Mucosa of descending colon (tissue), 3 donors: ENCODE measurements around the gene GBE1. TPM values are rescaled to one million over a fixed set of nuclear protein-coding genes. Genes with fewer than 3 reads are reported as not detected.
A peak's percentile ranks its signal among the peaks of the same experiment; 100 is the strongest.

Source experiments
- ATAC-seq: fragments of 200-7000 bp; cut with Tn5 transposase; one replicate; pipeline ENCODE4 v1.9.1; 2020; ENCODE audit warnings: mild to moderate bottlenecking, moderate library complexity
- DNase-seq, 3 donors: peaks; one replicate each; pipeline ENCODE4 v3.0.0-alpha.2; 2020
- H3K36me3 ChIP-seq: fragments of 200-600 bp; one replicate; pipeline ENCODE4 v1.8.0; 2021; ENCODE audit warnings: low read depth, mild to moderate bottlenecking
- H3K4me1 ChIP-seq: fragments of 200-600 bp; one replicate; pipeline ENCODE4 v1.8.0; 2021; ENCODE audit warnings: low read depth, mild to moderate bottlenecking
- H3K4me3 ChIP-seq: fragments of 200-600 bp; one replicate; pipeline ENCODE4 v1.8.0; 2021; ENCODE audit warnings: mild to moderate bottlenecking
- H3K9me3 ChIP-seq: fragments of 200-600 bp; one replicate; pipeline ENCODE4 v1.8.0; 2021; ENCODE audit warnings: mild to moderate bottlenecking
- CTCF ChIP-seq: fragments of 200-600 bp; IDR thresholded peaks from one replicate; pipeline ENCODE4 v1.8.0; 2022; ENCODE audit warnings: antibody characterized with exemption, mild to moderate bottlenecking
- intact Hi-C, 2 donors: fragments of 100-400 bp; cut with DNase I in 1 of 2; cut with micrococcal nuclease in 1 of 2; formaldehyde crosslinking; loops; one replicate each; pipeline versions ENCODE4 v1.11.0 to v1.11.1; 2022; cut with DNase I, micrococcal nuclease
- total RNA-seq, 3 donors: library from RNA; stranded (reverse); fragmentation: NEBNext Ultra II Directional in 2 of 3; extraction: Animal tissue kit (Norgen Biotek cat#: 25700) in 2 of 3; gene quantifications; one replicate each; pipeline versions ENCODE4 v1.2.1 to v1.2.4, GENCODE V29; 2021 to 2023
- donor health status: DM: no; HTN: no; CAD: no; lungs with moderate emphysema.
- donor health status: DM: no; HTN: no; CAD: no.
- donor health status: DM: no; HTN: yes; CAD: no.

The GBE1 gene
- total RNA-seq, 3 donors from 2014 or later = 17.7 to 20.3 (median 18.8) TPM

GRCh38 chr3:81477740-81478139 lies 283.7 kb downstream of the GBE1 start:
- Histone ChIP-seq H3K9me3 (no peaks in the 10 kb centered on the region), H3K4me3 (no peak overlapping the region), H3K4me1 (no peaks in the 10 kb centered on the region), H3K36me3 (no peaks in the 10 kb centered on the region)
- DNase-seq (no peak), ATAC-seq (no peak)
- TF ChIP-seq CTCF = no peak
- intact Hi-C loops = no loop called here

GRCh38 chr3:81476692-81477091 lies 284.8 kb downstream of the GBE1 start:
- ATAC-seq (no peak), DNase-seq (no peak)
- intact Hi-C loops = no loop called here
- Histone ChIP-seq H3K9me3 (no peaks in the 10 kb centered on the region), H3K36me3 (no peaks in the 10 kb centered on the region), H3K4me3 (no peak overlapping the region), H3K4me1 (no peaks in the 10 kb centered on the region)
- TF ChIP-seq CTCF = no peak

GRCh38 chr3:81472600-81473362 lies 288.7 kb downstream of the GBE1 start:
- no peaks in the 10 kb centered on the region for H3K4me1 ChIP-seq
- ATAC-seq (no peak), DNase-seq (no peak)
- no peaks in the 10 kb centered on the region for H3K36me3 ChIP-seq
- no peak overlapping the region for H3K4me3 ChIP-seq
- intact Hi-C loops = no loop called here
- TF ChIP-seq CTCF = no peak
- no peaks in the 10 kb centered on the region for H3K9me3 ChIP-seq

GRCh38 chr3:81470524-81471278 lies 290.7 kb downstream of the GBE1 start:
- no peak for DNase-seq
- H3K4me1 ChIP-seq = no peaks in the 10 kb centered on the region
- no peaks in the 10 kb centered on the region for H3K36me3 ChIP-seq
- no peak overlapping the region for H3K4me3 ChIP-seq
- ATAC-seq = no peak
- no peaks in the 10 kb centered on the region for H3K9me3 ChIP-seq
- TF ChIP-seq CTCF = no peak
- intact Hi-C loops = no loop called here

- TF ChIP-seq CTCF = no peak
- DNase-seq = peak in 1 of 3 donors; percentile 68
- intact Hi-C loops = no loop called here
Observed at GRCh38 chr3:81468391-81468790, 293.1 kb downstream of the GBE1 start.

More at GRCh38 chr3:81468391-81468790, 293.1 kb downstream of the GBE1 start:
- Histone ChIP-seq H3K36me3 (no peaks in the 10 kb centered on the region), H3K9me3 (no peaks in the 10 kb centered on the region), H3K4me1 (no peaks in the 10 kb centered on the region), H3K4me3 (no peak overlapping the region)
- peak; percentile 97 for ATAC-seq
